Measurements from ENCODE around the gene ADAM29.
"Not testable (repeated sequence)": the region's sequence is repeated elsewhere in the genome, so short reads cannot be mapped to it uniquely, and the experiment has no call there.

ADAM29 gene

GRCh38 chr4:174972911-174973310 is 54.8 kb downstream of the ADAM29 start:
- no peak for DNase-seq

DNA sequence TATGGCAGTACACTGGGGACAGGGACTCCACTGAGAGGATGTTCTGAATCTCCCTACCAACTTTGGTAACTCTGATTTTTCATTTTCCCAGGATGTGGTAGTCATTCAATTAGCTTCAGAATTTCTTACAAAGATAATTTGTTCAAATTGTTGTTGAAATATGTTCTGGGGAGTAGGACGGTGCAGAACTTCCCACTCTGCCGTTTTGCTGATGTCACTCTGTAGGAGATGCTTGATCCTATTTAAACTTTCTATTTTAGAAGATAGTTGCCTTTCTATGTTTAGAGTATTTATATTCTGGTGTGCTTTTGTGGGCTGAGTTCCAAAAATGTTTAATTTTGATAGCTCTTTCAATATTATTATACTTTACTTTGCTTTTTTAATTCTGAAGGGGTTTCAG is 55.2 kb downstream of the ADAM29 start:
- DNase-seq, result no peak

- no peak for DNase-seq
Measured at GRCh38 chr4:174983128-174983750, 65.1 kb downstream of the ADAM29 start.

DNA sequence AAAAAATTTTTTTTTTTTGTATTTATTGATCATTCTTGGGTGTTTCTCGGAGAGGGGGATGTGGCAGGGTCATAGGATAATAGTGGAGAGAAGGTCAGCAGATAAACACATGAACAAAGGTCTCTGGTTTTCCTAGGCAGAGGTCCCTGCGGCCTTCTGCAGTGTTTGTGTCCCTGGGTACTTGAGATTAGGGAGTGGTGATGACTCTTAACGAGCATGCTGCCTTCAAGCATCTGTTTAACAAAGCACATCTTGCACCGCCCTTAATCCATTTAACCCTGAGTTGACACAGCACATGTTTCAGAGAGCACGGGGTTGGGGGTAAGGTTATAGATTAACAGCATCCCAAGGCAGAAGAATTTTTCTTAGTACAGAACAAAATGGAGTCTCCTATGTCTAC is 65.7 kb downstream of the ADAM29 start:
- not testable (repeated sequence) for DNase-seq

- DNase-seq, result no peak
Measured at GRCh38 chr4:174989791-174990190, 71.6 kb downstream of the ADAM29 start.

- DNase-seq, result no peak
Measured at GRCh38 chr4:174993916-174994315, 75.8 kb downstream of the ADAM29 start.

- no peak for DNase-seq
Measured at GRCh38 chr4:174996079-174996478, 77.9 kb downstream of the ADAM29 start.

- no peak for DNase-seq
Measured at GRCh38 chr4:174999407-174999806, 81.2 kb downstream of the ADAM29 start.

GRCh38 chr4:175017751-175018150 is 99.6 kb downstream of the ADAM29 start:
- no peak for DNase-seq

DNA sequence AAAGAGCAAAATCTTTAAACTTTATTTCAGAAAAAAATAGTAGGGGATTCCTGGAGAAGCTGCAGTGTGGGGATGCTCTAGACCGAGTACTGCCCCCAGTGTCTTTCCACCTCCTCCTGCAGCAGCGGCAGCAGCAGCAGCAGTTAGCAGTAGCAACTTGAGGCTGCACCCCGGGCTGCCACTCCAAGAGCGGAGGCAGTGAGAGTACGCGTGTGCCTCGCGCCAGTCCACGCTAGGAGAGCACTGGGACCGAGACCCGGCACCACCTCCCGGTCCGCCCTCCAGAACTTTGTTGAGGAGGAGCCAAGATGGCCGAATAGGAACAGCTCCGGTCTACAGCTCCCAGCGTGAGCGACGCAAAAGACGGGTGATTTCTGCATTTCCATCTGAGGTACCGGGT is 101.3 kb downstream of the ADAM29 start:
- not testable (repeated sequence) for DNase-seq
